ENCODE data around the gene KCNIP4. TPM values are rescaled to one million over a fixed set of nuclear protein-coding genes. Genes with fewer than 3 reads are reported as not detected.

Gene KCNIP4
- total and polyA plus RNA-seq, 2 donors (not counting 1 experiment from before 2014, with no cell fraction given) = not detected

GRCh38 chr4:21802406-21802805, 146.2 kb downstream of the KCNIP4 start:
- Histone ChIP-seq H3K79me2 (ENCODE audit: control insufficient read depth, insufficient read depth, low read length) (no peaks in the 10 kb centered on the region), H4K20me1 (ENCODE audit: control insufficient read depth, insufficient read depth, low read length, poor library complexity, severe bottlenecking) (no peaks in the 10 kb centered on the region), H3K4me3 (ENCODE audit: control extremely low read depth in 1 of 5, extremely low read depth in 1 of 5, insufficient read depth in 1 of 5, low read depth in 2 of 5, low read length in 4 of 5) (no peak overlapping the region), H3K27ac (ENCODE audit: low read length in 2 of 2) (no peak overlapping the region), H2AFZ (ENCODE audit: insufficient read depth, low read depth, low read length, poor library complexity, severe bottlenecking) (no peak overlapping the region), H3K27me3 (replicated peaks in 1 of 4; ENCODE audit: control extremely low read depth in 1 of 4, control insufficient read depth in 3 of 4, insufficient read depth in 4 of 4, low read length in 3 of 4) (no peaks in the 10 kb centered on the region), H3K9ac (ENCODE audit: low read length) (no peak overlapping the region), H3K4me2 (replicated peaks; ENCODE audit: low read depth, low read length, poor library complexity, severe bottlenecking) (no peak overlapping the region), H3K4me1 (ENCODE audit: control insufficient read depth in 2 of 2, insufficient read depth in 2 of 2, low read length in 2 of 2) (no peaks in the 10 kb centered on the region), H3K36me3 (replicated peaks in 1 of 2; ENCODE audit: control extremely low read depth in 1 of 2, control insufficient read depth in 1 of 2, extremely low read depth in 1 of 2, insufficient read depth in 2 of 2, low read length in 1 of 2) (no peaks in the 10 kb centered on the region), H3K9me3 (ENCODE audit: control extremely low read depth in 1 of 3, control insufficient read depth in 2 of 3, insufficient read depth in 1 of 3, low read length in 2 of 3) (no peaks in the 10 kb centered on the region)
- ATAC-seq (ENCODE audit: low read depth) = no peak
- H3K27ac Mint-ChIP-seq = no peak overlapping the region
- TF ChIP-seq EZH2 (IDR thresholded peaks at IDR 0.05; ENCODE audit: borderline replicate concordance, insufficient read depth, low read depth, low read length, poor library complexity, severe bottlenecking) = no peak
- TF ChIP-seq, protein P1, sequence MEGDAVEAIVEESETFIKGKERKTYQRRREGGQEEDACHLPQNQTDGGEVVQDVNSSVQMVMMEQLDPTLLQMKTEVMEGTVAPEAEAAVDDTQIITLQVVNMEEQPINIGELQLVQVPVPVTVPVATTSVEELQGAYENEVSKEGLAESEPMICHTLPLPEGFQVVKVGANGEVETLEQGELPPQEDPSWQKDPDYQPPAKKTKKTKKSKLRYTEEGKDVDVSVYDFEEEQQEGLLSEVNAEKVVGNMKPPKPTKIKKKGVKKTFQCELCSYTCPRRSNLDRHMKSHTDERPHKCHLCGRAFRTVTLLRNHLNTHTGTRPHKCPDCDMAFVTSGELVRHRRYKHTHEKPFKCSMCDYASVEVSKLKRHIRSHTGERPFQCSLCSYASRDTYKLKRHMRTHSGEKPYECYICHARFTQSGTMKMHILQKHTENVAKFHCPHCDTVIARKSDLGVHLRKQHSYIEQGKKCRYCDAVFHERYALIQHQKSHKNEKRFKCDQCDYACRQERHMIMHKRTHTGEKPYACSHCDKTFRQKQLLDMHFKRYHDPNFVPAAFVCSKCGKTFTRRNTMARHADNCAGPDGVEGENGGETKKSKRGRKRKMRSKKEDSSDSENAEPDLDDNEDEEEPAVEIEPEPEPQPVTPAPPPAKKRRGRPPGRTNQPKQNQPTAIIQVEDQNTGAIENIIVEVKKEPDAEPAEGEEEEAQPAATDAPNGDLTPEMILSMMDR (IDR thresholded peaks at IDR 0.05) = no peak
- no peak overlapping the region for H3K4me3 Mint-ChIP-seq
- CTCF ChIA-PET = no interaction called here
- H3K4me1 Mint-ChIP-seq = no peaks in the 10 kb centered on the region
- POLR2A ChIA-PET = no interaction called here
- intact Hi-C loops (cut with micrococcal nuclease) = no loop called here
- H3K27me3 Mint-ChIP-seq = no peaks in the 10 kb centered on the region
- WGBS (ENCODE audit: insufficient coverage) = 80% methylated on average over 1 of the region's 1 CpG
- H3K9me3 Mint-ChIP-seq (ENCODE audit: insufficient read depth) = no peaks in the 10 kb centered on the region
- DNase-seq = no peak

DNA sequence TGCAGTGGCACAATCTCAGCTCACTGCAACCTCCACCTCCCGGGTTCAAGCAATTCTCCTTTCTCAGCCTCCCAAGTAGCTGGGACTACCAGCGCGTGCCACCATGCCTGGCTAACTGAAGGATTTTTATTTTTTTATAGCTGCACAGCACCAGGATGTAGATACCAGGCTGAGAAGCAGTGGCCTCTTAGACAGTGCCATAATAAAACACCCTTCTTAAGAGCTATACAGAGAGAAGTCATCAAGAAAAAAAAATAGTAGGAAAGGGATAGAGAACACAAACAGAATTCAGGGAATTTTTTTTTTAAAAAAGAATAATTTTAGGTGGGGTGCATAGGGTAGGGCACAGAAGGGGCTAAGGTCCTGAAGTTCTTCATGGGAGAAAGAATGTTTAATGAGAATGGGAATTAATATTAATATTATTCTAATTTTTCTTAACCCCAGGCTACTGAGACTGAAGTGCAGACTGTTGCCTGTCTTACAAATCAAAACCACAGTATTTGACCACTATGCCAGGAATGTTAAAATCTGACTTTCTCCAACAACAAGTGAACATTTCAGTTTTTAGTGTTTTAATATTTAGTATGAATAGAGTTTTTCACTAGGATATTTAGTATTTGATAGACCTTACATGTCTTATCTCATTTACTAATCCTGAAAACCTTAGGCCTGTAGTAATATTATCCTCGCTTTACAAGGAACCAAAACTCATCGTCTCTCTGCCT, 146.7 kb downstream of the KCNIP4 start:
- Histone ChIP-seq H3K9me3 (ENCODE audit: control extremely low read depth in 1 of 3, control insufficient read depth in 2 of 3, insufficient read depth in 1 of 3, low read length in 2 of 3) (no peaks in the 10 kb centered on the region), H3K9ac (ENCODE audit: low read length) (no peak overlapping the region), H3K79me2 (ENCODE audit: control insufficient read depth, insufficient read depth, low read length) (no peaks in the 10 kb centered on the region), H3K4me2 (replicated peaks; ENCODE audit: low read depth, low read length, poor library complexity, severe bottlenecking) (no peak overlapping the region), H4K20me1 (ENCODE audit: control insufficient read depth, insufficient read depth, low read length, poor library complexity, severe bottlenecking) (no peaks in the 10 kb centered on the region), H2AFZ (ENCODE audit: insufficient read depth, low read depth, low read length, poor library complexity, severe bottlenecking) (no peak overlapping the region), H3K36me3 (replicated peaks in 1 of 2; ENCODE audit: control extremely low read depth in 1 of 2, control insufficient read depth in 1 of 2, extremely low read depth in 1 of 2, insufficient read depth in 2 of 2, low read length in 1 of 2) (no peaks in the 10 kb centered on the region), H3K27ac (ENCODE audit: low read length in 2 of 2) (no peak overlapping the region), H3K27me3 (replicated peaks in 1 of 4; ENCODE audit: control extremely low read depth in 1 of 4, control insufficient read depth in 3 of 4, insufficient read depth in 4 of 4, low read length in 3 of 4) (no peaks in the 10 kb centered on the region), H3K4me3 (ENCODE audit: control extremely low read depth in 1 of 5, extremely low read depth in 1 of 5, insufficient read depth in 1 of 5, low read depth in 2 of 5, low read length in 4 of 5) (no peak overlapping the region), H3K4me1 (ENCODE audit: control insufficient read depth in 2 of 2, insufficient read depth in 2 of 2, low read length in 2 of 2) (no peaks in the 10 kb centered on the region)
- WGBS (ENCODE audit: insufficient coverage) = 100% methylated on average over 1 of the region's 5 CpGs
- Mint-ChIP-seq H3K9me3 (ENCODE audit: insufficient read depth) (no peaks in the 10 kb centered on the region), H3K27ac (no peak overlapping the region), H3K4me1 (no peaks in the 10 kb centered on the region), H3K4me3 (no peak overlapping the region), H3K27me3 (no peaks in the 10 kb centered on the region)
- TF ChIP-seq, protein P1 (IDR thresholded peaks at IDR 0.05) = no peak
- no peak for TF ChIP-seq EZH2 (IDR thresholded peaks at IDR 0.05; ENCODE audit: borderline replicate concordance, insufficient read depth, low read depth, low read length, poor library complexity, severe bottlenecking)
- ATAC-seq (ENCODE audit: low read depth) (no peak), DNase-seq (no peak)
- POLR2A ChIA-PET = no interaction called here
- intact Hi-C loops (cut with micrococcal nuclease) = no loop called here
- CTCF ChIA-PET = interaction anchor here (0.7 kb wide), 1 partner anchor 23 kb away, joined by 3 read pairs; no protein-coding TSS in a partner anchor
